Inflammatory macrophage treated with lipopolysaccharide for 1 hour (primary cell): Measurements from ENCODE around the gene CDC14A.

ENCODE experiments used
- DNase-seq, 2 donors: peaks; one replicate each; pipeline ENCODE4 v3.0.0-alpha.2; 2020 to 2022

CDC14A gene

GRCh38 chr1:100544791-100545190 lies 192.5 kb downstream of the CDC14A start:
- no peak for DNase-seq

DNA sequence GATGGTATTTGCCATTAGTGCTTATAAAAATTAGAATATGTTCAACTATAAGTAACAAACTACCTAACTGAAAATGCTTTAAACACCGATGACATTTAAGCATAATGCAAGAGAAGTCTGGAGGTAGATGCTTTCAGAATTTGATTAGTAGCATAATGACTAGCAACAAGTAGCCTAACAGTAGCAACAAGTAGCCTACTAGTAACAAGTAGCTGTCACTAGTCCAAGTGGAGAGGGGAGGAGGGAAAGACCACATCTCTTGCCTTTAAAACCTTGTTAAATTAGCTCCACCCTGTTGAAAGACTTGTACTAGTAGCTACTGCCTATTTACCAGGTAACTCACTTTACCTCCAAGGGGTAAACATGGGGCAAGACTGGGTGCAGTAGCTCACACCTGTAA lies 193.5 kb downstream of the CDC14A start:
- DNase-seq = no peak

- no peak for DNase-seq
These were observed 199.7 kb downstream of the CDC14A start for GRCh38 chr1:100552031-100552430.

DNA sequence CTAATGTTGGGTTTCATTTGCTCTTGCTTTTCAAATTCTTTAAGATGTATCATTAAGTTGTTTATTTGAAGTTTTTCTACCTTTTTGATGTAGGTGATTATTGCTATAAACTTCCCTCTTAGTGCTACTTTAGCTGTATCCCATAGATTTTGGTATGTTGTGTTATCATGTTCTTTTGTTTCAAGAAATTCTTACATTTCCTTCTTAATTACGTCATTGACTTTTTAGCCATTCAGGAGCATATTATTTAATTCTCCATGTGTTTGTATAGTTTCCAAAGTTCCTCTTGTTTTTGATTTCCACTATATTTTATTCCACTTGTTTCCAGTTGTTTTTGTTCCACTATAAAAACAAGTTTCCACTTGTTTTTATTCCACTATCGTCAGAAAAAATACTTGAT lies 200.6 kb downstream of the CDC14A start:
- DNase-seq = no peak

DNA sequence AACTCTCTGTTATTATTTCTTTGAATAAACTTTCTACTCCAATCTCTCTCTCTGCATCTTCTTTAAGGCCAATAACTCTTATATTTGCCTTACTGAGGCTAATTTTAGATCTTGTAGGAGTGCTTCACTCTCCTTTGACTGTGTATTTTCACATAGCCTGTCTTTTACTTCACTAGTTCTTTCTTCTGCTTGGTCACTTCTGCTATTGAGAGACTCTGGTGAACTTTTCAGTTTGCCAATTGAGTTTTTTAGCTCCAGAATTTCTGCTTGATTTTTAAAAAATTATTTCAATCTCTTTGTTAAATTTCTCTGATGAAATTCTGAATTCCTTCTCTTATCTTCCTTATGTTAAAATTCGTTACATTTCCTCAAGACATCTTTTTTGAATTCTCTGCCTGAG lies 203.9 kb downstream of the CDC14A start:
- no peak for DNase-seq

DNA sequence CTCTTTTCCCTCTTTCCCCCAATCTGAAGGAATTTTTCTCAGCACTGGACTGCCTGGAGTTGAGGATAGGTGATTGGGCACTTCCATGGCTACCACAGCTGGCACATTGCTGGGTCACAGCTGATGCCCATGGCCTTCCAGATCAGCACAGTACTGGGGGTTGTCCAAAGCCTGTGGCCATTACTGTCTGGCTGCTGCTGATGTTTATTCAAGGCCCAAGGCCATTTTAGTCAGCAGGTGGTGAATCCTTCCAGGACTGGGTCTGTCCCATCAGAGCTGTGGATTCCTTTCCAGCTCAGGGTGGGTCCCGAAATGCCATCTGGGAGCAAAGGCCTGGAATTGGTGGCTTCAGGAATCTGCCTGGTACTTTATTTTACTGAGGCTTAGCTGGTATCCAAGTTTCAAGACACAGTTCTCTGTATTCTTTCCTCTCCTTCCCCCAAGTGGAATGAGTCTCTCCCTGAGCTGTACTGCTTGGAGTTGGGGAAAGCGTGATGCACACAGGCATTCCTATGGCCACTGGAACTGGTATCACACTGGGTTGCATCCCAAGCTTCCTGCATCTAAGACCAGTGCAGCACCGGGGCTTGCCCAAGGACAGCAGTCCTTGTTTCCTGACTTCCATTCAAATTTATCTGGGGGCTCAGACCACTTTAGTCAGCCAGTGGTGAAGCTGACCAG lies 204.8 kb downstream of the CDC14A start:
- DNase-seq = no peak

- DNase-seq = no peak
These were observed 205.3 kb downstream of the CDC14A start for GRCh38 chr1:100557606-100557953.

GRCh38 chr1:100565533-100565932 lies 213.2 kb downstream of the CDC14A start:
- DNase-seq = no peak

GRCh38 chr1:100565937-100566699 lies 213.8 kb downstream of the CDC14A start:
- DNase-seq = no peak

DNA sequence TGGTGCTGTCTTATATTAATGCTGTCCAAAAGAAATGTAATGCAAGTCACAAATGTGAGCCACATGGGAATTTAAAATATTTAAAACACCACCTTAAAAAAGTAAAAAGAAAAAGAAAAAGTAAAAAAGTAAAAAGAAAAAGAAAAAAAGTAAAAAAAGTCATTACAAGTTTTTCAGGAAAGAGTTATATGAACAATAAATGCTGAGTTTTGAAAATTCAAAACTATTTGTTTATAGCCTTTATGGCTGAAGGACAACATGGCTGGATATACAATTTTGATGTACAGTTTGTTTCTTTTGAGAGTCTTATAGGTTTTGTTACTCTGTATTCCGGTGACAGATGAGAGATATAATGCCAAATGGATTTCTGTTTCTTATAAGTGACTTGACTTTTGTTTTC lies 214.8 kb downstream of the CDC14A start:
- DNase-seq = no peak
